GM23338 (cell line): ENCODE results near the gene FRY. TPM values are rescaled to one million over a fixed set of nuclear protein-coding genes. Genes with fewer than 3 reads are reported as not detected.

Experiments
- ATAC-seq: fragments of 200-7000 bp; cut with Tn5 transposase; 3 replicates; pipeline ENCODE4 v1.9.1; 2020
- DNase-seq: peaks from one replicate; pipeline ENCODE4 v3.0.0-alpha.2; 2015; ENCODE audit warnings: low spot score
- H2AFZ ChIP-seq: fragments of 200-600 bp; sonication (generic); 2 replicates; pipeline ENCODE4 v1.8.0; 2016; ENCODE audit warnings: antibody characterized with exemption, mild to moderate bottlenecking, moderate library complexity
- H3F3A ChIP-seq: fragments of 200-600 bp; sonication (generic); replicated peaks from 2 replicates; pipeline ENCODE4 v1.8.0; 2017; ENCODE audit warnings: antibody characterized with exemption, mixed run types, low read depth
- H3K27ac ChIP-seq: fragments of 200-600 bp; sonication (generic); 2 replicates; pipeline ENCODE4 v1.6.1; 2016; ENCODE audit warnings: low read depth
- H3K27me3 ChIP-seq: fragments of 200-600 bp; sonication (generic); 2 replicates; pipeline ENCODE4 v1.8.0; 2016; ENCODE audit warnings: mild to moderate bottlenecking, mixed run types, moderate library complexity; ENCODE audit not compliant: insufficient read depth
- H3K36me3 ChIP-seq: fragments of 200-600 bp; sonication (generic); 2 replicates; pipeline ENCODE4 v1.8.0; 2016; ENCODE audit warnings: mild to moderate bottlenecking; ENCODE audit not compliant: insufficient read depth
- H3K4me1 ChIP-seq: fragments of 200-600 bp; sonication (generic); 2 replicates; pipeline ENCODE4 v1.8.0; 2016; ENCODE audit warnings: mild to moderate bottlenecking, moderate library complexity; ENCODE audit not compliant: insufficient read depth
- H3K4me2 ChIP-seq: fragments of 200-600 bp; sonication (generic); 2 replicates; pipeline ENCODE4 v1.7.1; 2017; ENCODE audit warnings: mixed run types
- H3K4me3 ChIP-seq: fragments of 200-600 bp; sonication (generic); 2 replicates; pipeline ENCODE4 v1.6.1; 2016; ENCODE audit warnings: mixed run types
- H3K79me2 ChIP-seq: fragments of 200-600 bp; sonication (generic); replicated peaks from 2 replicates; pipeline ENCODE4 v1.8.0; 2017; ENCODE audit warnings: mild to moderate bottlenecking; ENCODE audit not compliant: insufficient read depth
- H3K9me2 ChIP-seq: fragments of 200-600 bp; sonication (generic); 2 replicates; pipeline ENCODE4 v1.8.0; 2017; ENCODE audit not compliant: insufficient read depth
- H4K20me1 ChIP-seq: fragments of 200-600 bp; sonication (generic); replicated peaks from 2 replicates; pipeline ENCODE4 v1.8.0; 2017; ENCODE audit warnings: mild to moderate bottlenecking; ENCODE audit not compliant: insufficient read depth
- H3K27ac Mint-ChIP-seq: 2 replicates; pipeline ENCODE4 v1.8.0; 2020; ENCODE audit warnings: inconsistent platforms, mild to moderate bottlenecking, moderate library complexity, mixed read lengths
- H3K27me3 Mint-ChIP-seq: 3 replicates; pipeline ENCODE4 v1.8.0; 2022; ENCODE audit warnings: low read depth, mild to moderate bottlenecking, moderate library complexity, mixed read lengths, inconsistent platforms; ENCODE audit not compliant: insufficient read depth, poor library complexity
- H3K36me3 Mint-ChIP-seq: 3 replicates; pipeline ENCODE4 v1.8.0; 2021; ENCODE audit warnings: low read depth, mild to moderate bottlenecking, inconsistent platforms, moderate library complexity, mixed read lengths
- H3K4me1 Mint-ChIP-seq: 3 replicates; pipeline ENCODE4 v1.8.0; 2020; ENCODE audit warnings: mild to moderate bottlenecking, inconsistent platforms, mixed read lengths
- H3K4me3 Mint-ChIP-seq: 3 replicates; pipeline ENCODE4 v1.8.0; 2021; ENCODE audit warnings: moderate library complexity, mild to moderate bottlenecking, inconsistent platforms, mixed read lengths
- H3K9me3 Mint-ChIP-seq: 3 replicates; pipeline ENCODE4 v1.8.0; 2020; ENCODE audit warnings: moderate library complexity, mild to moderate bottlenecking, inconsistent platforms, mixed read lengths
- CREB1 ChIP-seq: fragments of 250-450 bp; sonication (Bioruptor Pico); IDR thresholded peaks from 2 replicates; pipeline ENCODE4 v1.5.0; 2020; ENCODE audit warnings: low read depth, mild to moderate bottlenecking, moderate library complexity
- CTCF ChIP-seq, 2 experiments: fragments of 200-600 bp in 1 of 2; sonication (generic) in 1 of 2; conservative IDR thresholded peaks; 2 replicates each; pipeline versions ENCODE4 v1.5.1 to v1.6.1; 2016 to 2017; ENCODE audit warnings: antibody characterized with exemption in 2 of 2, low read depth in 2 of 2, mild to moderate bottlenecking in 2 of 2, moderate library complexity in 1 of 2
- ETS1 ChIP-seq: IDR thresholded peaks from 2 replicates; pipeline ENCODE4 v1.6.1; 2016; ENCODE audit warnings: antibody characterized with exemption
- EZH2 ChIP-seq: fragments of 200-600 bp; sonication (generic); IDR thresholded peaks from one replicate; pipeline ENCODE4 v1.8.0; 2017; ENCODE audit warnings: antibody characterized with exemption, mild to moderate bottlenecking, low read depth; ENCODE audit not compliant: unreplicated experiment
- EZH2phosphoT487 ChIP-seq: fragments of 200-600 bp; sonication (generic); IDR thresholded peaks from one replicate; pipeline ENCODE4 v1.8.1; 2018; ENCODE audit warnings: antibody characterized with exemption; ENCODE audit not compliant: unreplicated experiment
- JUNB ChIP-seq: IDR thresholded peaks from one replicate; pipeline ENCODE4 v1.6.1; 2016; ENCODE audit warnings: antibody characterized with exemption; ENCODE audit not compliant: unreplicated experiment
- NANOG ChIP-seq: IDR thresholded peaks from 2 replicates; pipeline ENCODE4 v1.6.1; 2016; ENCODE audit warnings: antibody characterized with exemption, borderline replicate concordance
- POLR2AphosphoS5 ChIP-seq: IDR thresholded peaks from 2 replicates; pipeline ENCODE4 v1.6.1; 2016; ENCODE audit warnings: antibody characterized with exemption, low read depth
- REST ChIP-seq: IDR thresholded peaks from one replicate; pipeline ENCODE4 v1.6.1; 2018; ENCODE audit warnings: antibody characterized with exemption; ENCODE audit not compliant: unreplicated experiment
- STAT1 ChIP-seq: IDR thresholded peaks from one replicate; pipeline ENCODE4 v1.6.1; 2016; ENCODE audit warnings: antibody characterized with exemption; ENCODE audit not compliant: unreplicated experiment
- ZNF114 ChIP-seq: fragments of 250-450 bp; sonication (Bioruptor Pico); IDR thresholded peaks from 2 replicates; pipeline ENCODE4 v1.5.0; 2020; ENCODE audit warnings: mild to moderate bottlenecking, moderate library complexity
- ZNF331 ChIP-seq: fragments of 250-450 bp; sonication (Bioruptor Pico); IDR thresholded peaks from 2 replicates; pipeline ENCODE4 v1.5.0; 2020; ENCODE audit warnings: low read depth, mild to moderate bottlenecking, moderate library complexity
- ZNF462 ChIP-seq: fragments of 250-450 bp; sonication (Bioruptor Pico); IDR thresholded peaks from 2 replicates; pipeline ENCODE4 v1.5.0; 2020; ENCODE audit warnings: mild to moderate bottlenecking, moderate library complexity
- polyA plus RNA-seq: library from polyadenylated mRNA; unstranded; fragments of >200 nt; fragmentation: Nextera tagmentation; extraction: Ambion mirVana; gene quantifications from 2 replicates; pipeline ENCODE4 v1.2.1, GENCODE V29; 2016
- total RNA-seq: library from RNA; depleted of rRNA; stranded (reverse); fragments of >200 nt; shearing (Covaris generic); gene quantifications from 2 replicates; pipeline ENCODE4 v1.2.3, GENCODE V29; 2014

Gene FRY
- total and polyA plus RNA-seq, 2 experiments from 2014 or later: 2.4 to 10.1 TPM

GRCh38 chr13:32086791-32087441 lies 55.3 kb downstream of the FRY start:
- Histone ChIP-seq H3K4me2 (no peak overlapping the region), H3K27ac (no peak overlapping the region), H2AFZ (no peak overlapping the region), H3K36me3 (no peaks in the 10 kb centered on the region), H3K4me3 (no peak overlapping the region), H3F3A (no peaks in the 10 kb centered on the region), H3K4me1 (peaks cover 13% of the 10 kb centered on the region), H3K9me2 (0 out of 2 replicates have a peak, but pooled peaks cover 4% of the 10 kb centered on the region), H4K20me1 (no peaks in the 10 kb centered on the region), H3K27me3 (no peaks in the 10 kb centered on the region), H3K79me2 (no peaks in the 10 kb centered on the region)
- no peak for ATAC-seq
- TF ChIP-seq POLR2AphosphoS5 (no peak), CREB1 (CRISPR knock-in tag) (no peak), STAT1 (no peak), ZNF114 (CRISPR knock-in tag) (no peak), ZNF331 (no peak), EZH2phosphoT487 (no peak), CTCF (conservative IDR thresholded peaks at IDR 0.05; ENCODE audit: low read depth in 2 of 2) (no peak), EZH2 (no peak), REST (no peak), ETS1 (no peak), ZNF462 (CRISPR knock-in tag) (no peak), NANOG (no peak), JUNB (no peak)
- no peaks in the 10 kb centered on the region for H3K36me3 Mint-ChIP-seq
- H3K27ac Mint-ChIP-seq: 0 out of 2 replicates have a peak overlapping the region, but pooled peaks have one; percentile 17
- H3K4me3 Mint-ChIP-seq: no peak overlapping the region
- H3K9me3 Mint-ChIP-seq: no peaks in the 10 kb centered on the region
- no peak for DNase-seq
- peaks cover 2% of the 10 kb centered on the region for H3K27me3 Mint-ChIP-seq
- H3K4me1 Mint-ChIP-seq: peaks cover 18% of the 10 kb centered on the region
